ENCODE measurements around the gene ZIC3.
"Not testable (repeated sequence)": the region's sequence is repeated elsewhere in the genome, so short reads cannot be mapped to it uniquely, and the experiment has no call there.

The ZIC3 gene

DNA sequence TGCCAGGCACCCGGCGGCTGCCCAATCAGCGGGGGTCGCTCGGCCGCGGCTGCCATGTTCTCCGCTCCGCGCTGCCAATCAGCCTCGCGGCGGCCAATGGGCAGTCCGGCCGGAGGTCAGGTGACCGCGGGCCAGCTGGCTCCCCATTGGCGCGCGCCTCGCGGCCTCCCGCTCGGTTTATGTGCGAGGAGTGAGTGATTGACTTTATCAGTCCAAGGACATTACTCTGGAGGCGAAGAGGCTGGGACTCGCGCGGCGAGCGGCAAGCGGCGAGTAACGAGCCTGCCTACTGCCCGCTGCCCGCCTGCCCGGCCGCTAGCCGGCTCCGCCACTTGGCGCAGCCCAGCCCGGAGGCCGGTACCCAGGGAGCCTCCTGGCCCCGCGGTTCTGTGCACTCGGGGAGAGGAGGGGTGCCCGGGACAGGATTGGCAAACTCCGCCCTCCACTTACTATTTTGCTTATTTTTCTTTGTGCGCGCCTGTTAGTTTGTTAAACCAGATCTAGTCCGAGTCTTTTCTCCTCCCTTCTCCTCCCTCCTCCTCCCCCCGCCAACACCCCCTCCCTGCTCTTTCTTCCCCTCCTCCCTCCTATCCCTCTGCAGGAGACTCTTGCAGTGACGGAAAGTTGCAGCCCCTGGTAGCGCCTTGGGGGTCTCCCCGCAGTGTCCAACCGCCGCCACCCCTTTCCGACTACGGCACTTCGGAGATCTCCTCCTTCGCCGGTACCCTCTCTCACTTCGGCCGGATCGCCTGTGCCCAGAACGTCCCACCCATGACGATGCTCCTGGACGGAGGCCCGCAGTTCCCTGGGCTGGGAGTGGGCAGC lies at the start of gene ZIC3:
TSS of gene ZIC3 (plus strand) at position 207 of the 825 bp plus-strand sequence. CDS start at position 772, 565 bp downstream.
- no peak for DNase-seq (ENCODE audit: low read depth in 2 of 2)

DNA sequence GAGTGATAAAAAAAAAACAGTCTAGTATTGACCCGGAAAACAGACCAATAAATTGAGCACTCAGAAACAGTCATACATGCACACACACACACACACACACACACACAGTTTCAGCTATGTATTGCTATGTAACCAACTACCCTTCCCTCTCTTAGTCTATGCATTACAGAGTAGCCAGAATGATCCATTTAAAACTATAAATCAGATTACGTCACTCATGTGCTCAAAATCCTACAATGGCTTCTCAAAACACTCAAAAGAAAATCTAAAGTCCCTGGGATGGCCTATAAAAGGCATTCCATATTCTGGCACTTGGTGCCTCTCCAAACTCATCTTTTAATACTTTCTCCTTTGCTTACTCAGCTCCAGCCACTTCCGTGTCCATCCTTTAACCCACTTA lies 46.5 kb upstream of the ZIC3 start:
- DNase-seq (ENCODE audit: low read depth in 2 of 2), result no peak

DNA sequence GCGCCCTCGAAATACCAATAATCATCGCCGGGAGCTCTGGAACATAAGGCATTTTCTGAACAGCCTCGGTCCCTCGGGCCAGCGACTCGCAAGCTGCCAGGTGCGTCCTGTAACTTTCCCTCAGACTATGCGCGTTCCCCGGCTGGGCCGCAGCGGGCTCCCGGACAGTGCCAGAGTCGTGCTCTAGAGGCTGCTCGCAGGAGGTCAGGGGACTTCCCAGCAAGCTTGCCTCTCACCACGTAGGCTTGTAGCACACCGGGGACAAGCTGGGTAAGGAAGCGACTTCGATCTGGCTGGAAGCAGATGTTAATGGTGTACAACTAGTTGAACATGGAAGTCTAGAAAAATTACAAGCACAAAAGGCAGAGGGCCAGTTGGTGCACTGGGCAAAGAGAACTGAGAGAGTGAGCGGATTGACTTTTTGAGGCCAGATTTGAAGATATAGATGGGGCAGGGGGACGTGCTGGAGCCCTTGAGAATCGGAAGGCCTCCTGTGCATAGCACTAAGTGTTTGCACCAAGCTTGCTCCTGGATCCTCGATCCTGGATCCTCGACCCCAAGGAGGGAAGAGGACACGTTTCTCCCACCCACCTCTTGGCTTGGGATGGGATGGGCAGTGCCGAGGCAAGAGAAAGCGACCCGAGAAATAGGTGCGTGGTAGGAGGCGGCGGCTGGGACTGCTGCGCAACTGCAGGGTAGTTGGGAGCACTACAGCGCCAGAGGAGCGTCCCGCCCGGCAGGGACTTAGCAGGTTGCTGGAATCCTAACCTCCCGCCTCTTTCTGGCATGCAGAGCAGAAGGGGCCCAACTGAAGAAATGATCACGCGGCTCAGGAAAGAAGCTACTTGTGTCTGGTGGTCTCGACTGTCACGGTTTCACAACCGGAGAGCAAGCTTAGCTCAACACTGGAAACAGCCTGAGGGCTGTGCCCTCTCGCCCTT lies 19.9 kb upstream of the ZIC3 start:
- no peak for DNase-seq (ENCODE audit: low read depth in 2 of 2)

DNA sequence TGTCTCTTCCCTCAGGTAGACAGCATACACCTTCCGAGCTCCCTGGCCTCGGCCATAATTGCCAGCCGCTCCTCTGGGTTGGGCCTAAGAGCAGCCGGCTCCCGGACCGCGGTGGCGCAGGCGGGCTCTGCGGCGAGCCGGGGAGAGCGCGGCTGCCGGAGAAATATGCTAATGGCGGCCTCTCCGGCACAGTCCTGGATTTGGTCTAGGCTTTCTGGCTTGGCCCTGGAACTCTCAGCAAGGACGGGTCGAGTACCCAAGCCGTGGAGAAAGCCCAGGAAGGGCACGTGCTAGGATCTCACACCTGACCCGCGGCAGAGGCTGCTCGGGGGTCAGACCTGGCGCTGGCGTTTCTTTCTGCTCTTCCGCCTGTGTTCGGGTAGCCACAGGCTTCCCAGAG lies 18.6 kb upstream of the ZIC3 start:
- no peak for DNase-seq (ENCODE audit: low read depth in 2 of 2)

DNA sequence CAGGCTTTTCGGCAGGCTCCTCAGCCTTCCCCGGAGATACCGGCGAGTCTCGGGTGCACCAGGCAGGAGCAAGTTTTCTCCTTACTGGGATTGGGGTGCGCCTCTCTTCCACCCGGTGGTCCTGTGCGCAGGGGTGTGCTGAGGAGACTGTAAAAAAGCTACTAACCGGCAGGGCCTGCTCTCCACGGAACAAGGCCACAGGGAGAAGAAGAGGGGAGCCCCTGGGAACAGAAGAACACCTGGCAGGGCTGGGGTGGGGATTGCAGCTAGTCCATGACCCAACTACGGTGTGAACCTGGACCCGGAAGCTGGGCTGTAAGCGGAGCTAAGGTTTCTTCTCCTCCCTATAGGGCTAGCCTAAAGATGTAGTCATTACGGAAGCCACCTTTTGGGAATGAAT lies 17.7 kb upstream of the ZIC3 start:
- DNase-seq (ENCODE audit: low read depth in 2 of 2), result no peak

DNA sequence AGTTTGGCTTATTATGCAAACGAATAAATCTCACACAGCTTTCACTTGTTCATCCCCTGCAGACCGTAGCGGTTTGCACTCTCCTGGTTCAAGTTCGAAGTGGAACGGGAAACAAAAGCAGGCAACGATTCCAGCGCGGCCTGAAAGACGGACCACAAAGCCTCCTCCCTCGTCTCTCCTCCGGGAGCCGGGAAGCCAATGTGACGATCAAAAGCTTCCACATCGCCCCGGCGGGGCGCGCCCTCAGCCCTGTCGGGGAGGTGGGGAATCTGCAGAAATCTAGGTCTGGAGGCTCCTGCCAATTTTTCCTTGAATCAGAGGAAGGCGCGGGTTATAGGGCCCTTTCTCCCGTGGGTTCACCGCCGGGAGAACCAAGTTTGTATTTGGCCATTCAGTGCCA lies 16.9 kb upstream of the ZIC3 start:
- no peak for DNase-seq (ENCODE audit: low read depth in 2 of 2)

DNA sequence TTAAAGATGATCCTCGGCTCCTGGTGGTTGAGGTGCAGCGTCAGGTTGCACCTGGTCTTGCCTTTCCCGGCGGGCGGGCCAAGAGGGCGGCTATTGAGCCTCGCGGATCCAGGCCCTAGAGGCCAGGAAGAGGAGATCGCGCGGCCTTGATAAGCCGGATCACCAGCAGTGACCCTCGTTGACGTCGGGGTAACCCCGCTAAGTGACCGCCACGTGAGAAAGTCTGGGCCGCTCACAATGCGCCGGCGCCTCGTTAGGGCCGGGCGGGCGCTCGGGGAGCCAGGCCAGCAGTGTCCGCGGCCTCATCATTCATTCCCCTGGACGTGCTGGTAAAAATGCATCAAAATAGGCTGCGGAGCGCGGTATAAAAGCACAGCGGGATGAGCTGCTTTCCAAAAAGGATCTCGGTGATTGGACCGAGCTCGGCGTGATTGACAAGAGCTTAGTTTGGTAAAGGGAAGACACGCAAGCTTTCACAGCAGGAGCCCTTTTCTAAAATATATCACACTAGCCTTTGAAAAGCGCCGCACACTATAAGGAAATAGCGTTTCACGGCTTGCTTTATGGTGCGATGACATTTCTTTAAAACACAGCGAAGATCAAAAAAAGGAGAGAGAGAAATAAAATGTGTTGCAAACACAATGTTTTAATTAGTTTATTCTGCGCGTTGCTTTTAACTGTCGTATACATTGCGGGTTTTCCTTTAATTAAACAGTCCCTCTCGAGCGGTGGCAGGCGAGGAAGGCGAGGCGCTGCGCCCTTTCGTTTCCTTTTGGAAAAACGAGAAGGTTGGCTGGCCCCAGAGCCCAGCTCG lies 15.9 kb upstream of the ZIC3 start:
- no peak for DNase-seq (ENCODE audit: low read depth in 2 of 2)

DNA sequence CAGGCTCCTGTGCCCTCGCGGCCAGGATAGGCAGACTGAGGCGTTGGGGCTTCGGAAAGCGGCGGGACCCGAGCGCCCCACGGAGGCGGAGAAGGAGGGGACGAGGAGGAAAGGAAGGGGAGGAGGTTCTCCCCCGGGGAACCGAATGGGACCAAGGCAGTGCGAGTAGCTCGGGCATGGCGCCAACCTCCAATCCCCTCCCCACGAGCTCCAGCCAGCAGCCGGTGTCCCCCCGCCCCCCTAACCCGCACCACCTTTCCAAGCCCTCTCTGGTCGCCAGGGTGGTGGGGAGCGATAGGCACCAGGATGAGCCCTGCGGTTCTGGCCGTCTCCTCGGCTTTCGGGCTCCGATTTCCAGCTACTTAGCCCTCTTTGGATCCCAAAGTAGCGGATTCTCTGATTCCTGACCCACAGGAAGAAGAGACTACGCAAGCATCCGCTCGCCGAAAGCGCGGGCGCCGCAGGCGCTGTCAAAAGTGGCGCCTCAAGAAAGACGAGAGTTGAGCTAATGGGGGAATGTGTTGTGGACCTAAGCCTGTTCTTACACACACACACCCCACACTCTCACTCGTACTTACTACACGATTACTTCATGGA lies 15.2 kb upstream of the ZIC3 start:
- no peak for DNase-seq (ENCODE audit: low read depth in 2 of 2)

DNA sequence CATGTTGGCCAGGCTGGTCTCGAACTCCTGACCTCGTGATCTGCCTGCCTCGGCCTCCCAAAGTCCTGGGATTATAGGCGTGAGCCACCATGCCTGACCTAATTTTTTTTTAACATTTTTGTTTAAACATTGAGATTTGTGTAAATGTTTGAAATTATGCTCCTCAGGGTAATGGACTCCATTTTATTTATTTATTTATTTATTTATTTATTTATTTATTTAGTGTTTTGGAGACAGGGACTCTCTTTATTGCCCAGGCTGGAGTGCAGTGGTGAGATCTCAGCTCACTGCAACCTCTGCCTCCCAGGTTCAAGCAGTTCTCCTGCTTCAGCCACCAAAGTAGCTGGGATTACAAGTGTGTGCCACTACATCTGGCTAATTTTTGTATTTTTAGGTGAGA lies 13.8 kb upstream of the ZIC3 start:
- DNase-seq (ENCODE audit: low read depth in 2 of 2), result not testable (repeated sequence)

DNA sequence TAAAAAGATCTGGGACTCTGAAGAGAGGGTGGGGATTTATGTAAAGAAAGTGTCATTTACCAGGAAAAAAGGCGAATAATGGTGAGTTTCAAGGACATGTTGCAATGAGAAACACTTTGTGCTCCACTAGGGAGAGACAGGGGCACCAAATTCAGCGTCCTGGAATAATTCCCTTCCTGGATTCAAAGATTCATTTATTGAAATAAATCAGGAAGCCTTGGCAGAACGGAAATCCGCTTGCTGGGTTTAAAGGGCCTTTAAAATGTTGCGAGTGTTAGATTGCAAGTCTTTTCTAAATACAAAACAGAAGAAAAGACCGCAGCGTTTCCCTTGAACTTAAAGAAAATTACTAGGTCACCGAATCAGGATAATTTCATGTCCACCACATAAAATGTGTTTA lies 3.8 kb upstream of the ZIC3 start:
- DNase-seq (ENCODE audit: low read depth in 2 of 2), result no peak

DNA sequence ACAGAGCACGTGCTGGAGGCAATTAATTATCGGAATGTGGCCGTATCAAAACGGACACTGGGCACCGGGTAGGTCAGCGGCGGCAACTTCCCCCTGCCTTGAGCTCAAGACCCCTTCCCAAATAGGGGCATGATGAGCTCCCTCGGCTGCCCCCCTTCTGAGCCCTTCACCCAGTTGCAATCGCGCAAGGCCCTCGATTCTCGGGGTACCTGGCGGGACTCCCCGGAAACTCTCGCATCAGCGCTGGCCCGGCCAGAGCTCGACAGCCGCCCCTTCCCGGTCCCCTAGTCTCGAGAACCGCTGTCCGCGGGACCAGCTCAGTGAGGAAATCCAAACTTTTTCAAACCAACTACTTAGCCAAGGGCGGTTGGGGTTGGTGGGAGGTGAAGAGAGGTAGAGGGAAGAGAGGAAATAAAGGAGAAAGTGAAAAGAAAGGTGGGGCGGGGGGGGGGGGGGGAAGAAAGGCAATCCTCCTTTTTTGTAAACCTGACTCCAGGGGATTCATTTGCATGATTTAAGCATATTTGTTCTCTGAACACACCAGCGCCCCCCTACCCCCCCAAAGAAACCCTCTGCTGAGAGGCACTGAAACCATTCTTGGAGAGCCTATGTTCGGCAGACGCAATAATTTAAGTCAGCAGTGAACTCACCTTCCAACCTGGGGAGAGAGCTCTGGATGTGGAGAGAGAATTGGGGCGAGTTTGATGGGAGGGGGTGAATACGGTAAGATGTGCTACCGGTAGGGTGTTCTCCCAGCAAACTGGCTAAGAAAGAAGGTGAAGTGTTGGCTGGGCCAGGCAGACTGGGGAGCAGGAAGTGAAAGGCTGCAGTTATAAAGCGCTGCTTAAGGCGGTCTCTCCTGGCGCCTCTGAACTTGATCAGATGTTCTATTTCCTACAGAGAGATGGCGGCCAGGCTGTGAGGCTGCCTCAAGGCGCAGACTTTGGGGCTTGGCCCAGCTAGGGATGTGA lies 2.0 kb upstream of the ZIC3 start:
- DNase-seq (ENCODE audit: low read depth in 2 of 2), result no peak

DNA sequence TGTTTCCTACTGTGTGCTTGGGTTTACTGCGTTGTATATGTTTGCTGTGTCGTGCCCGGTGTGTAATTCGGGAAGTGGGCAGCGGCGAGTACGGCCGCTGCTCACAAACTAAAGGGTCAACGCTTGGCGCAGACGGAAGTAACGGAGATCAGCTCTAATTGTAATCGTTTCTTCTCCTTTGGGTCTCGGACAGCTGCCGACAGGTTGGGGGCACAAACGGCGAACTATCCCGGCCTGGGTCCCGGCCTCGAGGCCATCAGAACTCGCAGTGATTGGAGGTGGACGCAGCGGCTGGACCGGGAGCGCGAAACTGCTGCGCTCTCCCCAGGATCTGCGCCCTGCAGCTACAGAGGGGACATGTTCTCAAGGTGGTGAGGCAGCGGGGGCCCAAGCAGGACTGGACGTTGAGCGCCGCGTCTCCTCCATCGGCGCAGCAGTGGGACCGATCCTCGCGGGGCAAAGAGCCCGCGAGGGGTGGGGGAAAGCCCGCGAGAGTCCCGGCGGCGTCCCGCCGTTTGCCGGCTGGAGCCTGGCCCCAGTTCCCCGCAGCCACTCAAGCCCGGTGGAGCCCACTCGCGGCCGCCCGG lies 516 bp upstream of the ZIC3 start:
- DNase-seq (ENCODE audit: low read depth in 2 of 2), result no peak

DNA sequence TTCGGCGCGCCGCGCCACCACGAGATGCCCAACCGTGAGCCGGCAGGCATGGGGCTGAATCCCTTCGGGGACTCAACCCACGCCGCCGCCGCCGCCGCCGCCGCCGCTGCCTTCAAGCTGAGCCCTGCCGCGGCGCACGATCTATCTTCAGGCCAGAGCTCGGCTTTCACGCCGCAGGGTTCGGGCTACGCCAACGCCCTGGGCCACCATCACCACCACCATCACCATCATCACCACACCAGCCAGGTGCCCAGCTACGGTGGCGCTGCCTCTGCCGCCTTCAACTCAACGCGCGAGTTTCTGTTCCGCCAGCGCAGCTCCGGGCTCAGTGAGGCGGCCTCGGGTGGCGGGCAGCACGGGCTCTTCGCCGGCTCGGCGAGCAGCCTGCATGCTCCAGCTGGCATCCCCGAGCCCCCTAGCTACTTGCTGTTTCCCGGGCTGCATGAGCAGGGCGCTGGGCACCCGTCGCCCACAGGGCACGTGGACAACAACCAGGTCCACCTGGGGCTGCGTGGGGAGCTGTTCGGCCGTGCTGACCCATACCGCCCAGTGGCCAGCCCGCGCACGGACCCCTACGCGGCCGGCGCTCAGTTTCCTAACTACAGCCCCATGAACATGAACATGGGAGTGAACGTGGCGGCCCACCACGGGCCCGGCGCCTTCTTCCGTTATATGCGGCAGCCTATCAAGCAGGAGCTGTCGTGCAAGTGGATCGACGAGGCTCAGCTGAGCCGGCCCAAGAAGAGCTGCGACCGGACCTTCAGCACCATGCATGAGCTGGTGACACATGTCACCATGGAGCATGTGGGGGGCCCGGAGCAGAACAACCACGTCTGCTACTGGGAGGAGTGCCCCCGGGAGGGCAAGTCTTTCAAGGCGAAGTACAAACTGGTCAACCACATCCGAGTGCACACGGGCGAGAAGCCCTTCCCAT lies 1.1 kb downstream of the ZIC3 start:
- no peak for DNase-seq (ENCODE audit: low read depth in 2 of 2)

DNA sequence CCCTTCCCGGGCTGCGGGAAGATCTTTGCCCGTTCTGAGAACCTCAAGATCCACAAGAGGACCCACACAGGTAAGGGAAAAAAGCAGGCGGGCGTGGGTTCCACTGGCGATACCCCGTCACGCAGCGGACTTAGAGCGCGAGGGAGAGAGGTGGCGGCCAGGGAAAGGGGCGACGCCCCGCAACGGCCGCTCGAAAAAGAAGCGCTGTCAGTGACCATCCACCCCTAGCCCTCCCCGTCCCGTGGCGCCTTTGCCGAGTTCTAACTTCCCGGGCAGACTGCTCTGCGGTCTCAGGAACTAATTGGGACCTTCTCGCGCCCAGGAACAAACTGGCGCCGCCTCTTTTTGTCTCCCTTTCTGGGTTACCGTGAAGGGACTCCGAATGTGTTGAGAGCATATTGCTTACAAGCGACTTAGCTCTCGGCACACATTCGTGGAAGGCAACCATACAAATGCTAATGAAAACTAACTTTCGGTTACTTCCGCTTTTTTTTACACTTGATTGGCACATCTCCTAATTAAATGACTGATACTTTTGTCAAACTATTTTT lies 1.8 kb downstream of the ZIC3 start:
- DNase-seq (ENCODE audit: low read depth in 2 of 2), result no peak

DNA sequence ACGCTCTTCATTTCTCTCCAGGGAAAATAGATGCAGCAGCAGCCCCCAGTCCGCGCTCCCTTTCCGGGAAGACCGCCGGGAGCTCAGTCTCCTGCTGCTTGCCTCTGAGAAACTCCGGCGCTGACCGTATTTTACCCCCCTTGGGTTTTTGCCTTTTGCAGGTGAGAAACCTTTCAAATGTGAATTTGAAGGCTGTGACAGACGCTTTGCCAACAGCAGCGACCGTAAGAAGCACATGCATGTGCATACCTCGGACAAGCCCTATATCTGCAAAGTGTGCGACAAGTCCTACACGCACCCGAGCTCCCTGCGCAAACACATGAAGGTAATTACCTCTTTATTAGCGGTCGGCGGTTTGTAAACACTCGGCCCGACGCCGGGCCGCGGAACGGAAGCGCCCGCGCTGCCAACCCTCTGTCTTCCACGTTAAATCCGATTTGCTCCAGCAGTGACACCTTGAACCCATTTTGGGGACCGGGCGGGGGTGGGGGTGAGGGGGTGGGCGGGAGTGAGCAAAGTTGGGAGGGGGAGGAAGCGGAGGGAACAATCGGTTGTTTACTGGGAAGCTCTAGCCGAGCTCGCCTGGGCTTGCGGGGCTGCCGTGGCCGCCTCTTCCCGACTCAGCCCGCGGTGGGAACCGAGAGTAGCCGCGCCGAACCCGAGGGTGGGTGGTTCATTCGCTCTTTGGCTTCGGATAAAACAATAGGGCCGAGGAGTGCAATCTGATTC lies 3.0 kb downstream of the ZIC3 start:
- no peak for DNase-seq (ENCODE audit: low read depth in 2 of 2)

DNA sequence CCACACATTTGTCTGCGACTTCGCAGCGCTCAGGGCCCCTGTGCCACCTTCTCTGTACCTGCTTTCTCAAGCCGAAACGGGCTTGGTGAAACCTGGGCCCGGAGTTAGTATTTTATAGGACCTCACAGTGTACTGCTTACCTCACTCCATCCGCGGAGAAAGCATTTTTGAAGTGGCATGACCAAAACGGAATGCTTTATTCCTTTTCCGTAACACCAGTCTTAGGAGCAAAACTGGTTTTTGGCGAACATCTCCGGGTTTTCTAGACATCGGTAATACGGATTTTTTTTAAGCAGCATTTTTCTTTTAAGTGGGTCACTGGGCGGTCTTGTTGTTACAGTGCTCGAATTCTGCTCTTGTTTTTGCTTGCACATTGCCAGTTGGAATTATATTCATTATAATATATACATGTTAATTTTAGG lies 3.6 kb downstream of the ZIC3 start:
- no peak for DNase-seq (ENCODE audit: low read depth in 2 of 2)

DNA sequence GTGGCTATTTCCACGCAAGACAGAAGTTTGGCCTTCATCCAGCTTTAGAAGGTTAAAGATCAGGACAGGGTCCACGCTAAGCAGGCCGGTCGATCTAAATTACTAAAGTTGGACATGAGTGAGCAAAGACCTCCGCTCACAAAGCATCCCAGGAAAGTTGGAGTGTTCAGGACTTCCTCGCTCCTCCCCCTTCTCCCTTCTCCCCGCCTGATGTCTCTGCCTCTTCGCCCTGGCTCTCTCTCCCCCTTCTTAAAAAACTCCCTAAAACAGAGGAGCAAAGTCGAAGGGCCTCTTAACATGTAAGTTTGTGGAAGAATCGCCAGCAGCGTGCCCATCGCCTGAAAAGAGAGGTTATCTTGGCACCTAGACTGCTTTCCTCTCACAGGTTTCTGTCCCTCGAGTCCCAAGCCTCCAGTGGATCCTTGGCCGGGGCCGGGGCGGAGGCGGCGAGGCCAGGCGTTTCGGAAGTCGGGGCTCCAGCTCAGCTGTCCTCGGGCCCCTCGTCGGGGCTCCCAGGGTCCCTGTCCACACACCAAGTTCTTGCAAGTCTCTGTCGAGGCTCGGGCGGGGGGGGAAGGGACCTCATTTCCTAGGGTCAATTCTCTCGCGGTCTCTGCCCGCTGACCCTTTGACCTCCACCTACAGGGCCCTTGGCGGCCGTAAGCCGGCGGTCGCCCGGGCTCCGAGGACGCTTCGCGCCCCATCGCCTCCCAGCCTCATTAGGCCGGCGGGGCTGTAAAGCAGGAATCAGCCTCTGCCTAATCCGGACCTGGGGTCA lies 7.6 kb downstream of the ZIC3 start:
- DNase-seq (ENCODE audit: low read depth in 2 of 2), result no peak

All from stimulated activated CD4-positive, alpha-beta T cell treated with anti-CD3 and anti-CD28 coated beads, Interleukin-1b, Interleukin-23, amount 100 ng/mL, for 4 hours (primary cell).